Loucy (cell line): ENCODE measurements around the gene MCCC2.
"Not testable (repeated sequence)": the region's sequence is repeated elsewhere in the genome, so short reads cannot be mapped to it uniquely, and the experiment has no call there.

Source experiments
- EZH2phosphoT487 ChIP-seq: fragments of 200-600 bp; IDR thresholded peaks from 2 replicates; pipeline ENCODE4 v1.6.1; 2018; ENCODE audit warnings: antibody characterized with exemption, mild to moderate bottlenecking, moderate library complexity, borderline replicate concordance
- TF ChIP-seq, protein P1 (sequence below): fragments of 200-600 bp; sonication (generic); conservative IDR thresholded peaks from 2 replicates; pipeline ENCODE4 v1.5.1; 2014; ENCODE audit warnings: mild to moderate bottlenecking, antibody characterized with exemption, low read length

DNA sequence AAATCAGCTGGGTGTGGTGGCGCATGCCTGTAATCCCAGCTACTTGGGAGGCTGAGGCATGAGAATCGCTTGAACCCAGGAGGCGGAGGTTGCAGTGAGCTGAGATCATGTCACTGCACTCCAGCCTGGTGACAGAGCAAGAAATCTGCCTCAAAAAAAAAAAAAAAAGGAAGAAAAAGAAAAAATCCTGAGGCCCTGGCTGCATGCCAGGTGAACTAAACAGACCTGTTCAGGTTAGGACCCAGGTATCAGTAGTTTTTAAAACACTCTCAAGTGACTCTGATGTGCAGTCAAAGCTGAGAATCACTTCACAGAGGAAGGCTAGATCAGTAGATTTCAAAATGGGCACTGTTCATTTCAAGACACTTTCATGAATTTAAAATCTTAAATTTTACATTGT is 77.5 kb downstream of the MCCC2 start:
- TF ChIP-seq, protein P1, sequence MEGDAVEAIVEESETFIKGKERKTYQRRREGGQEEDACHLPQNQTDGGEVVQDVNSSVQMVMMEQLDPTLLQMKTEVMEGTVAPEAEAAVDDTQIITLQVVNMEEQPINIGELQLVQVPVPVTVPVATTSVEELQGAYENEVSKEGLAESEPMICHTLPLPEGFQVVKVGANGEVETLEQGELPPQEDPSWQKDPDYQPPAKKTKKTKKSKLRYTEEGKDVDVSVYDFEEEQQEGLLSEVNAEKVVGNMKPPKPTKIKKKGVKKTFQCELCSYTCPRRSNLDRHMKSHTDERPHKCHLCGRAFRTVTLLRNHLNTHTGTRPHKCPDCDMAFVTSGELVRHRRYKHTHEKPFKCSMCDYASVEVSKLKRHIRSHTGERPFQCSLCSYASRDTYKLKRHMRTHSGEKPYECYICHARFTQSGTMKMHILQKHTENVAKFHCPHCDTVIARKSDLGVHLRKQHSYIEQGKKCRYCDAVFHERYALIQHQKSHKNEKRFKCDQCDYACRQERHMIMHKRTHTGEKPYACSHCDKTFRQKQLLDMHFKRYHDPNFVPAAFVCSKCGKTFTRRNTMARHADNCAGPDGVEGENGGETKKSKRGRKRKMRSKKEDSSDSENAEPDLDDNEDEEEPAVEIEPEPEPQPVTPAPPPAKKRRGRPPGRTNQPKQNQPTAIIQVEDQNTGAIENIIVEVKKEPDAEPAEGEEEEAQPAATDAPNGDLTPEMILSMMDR, result not testable (repeated sequence)
- not testable (repeated sequence) for TF ChIP-seq EZH2phosphoT487
